Mesothelial cell of epicardium (in vitro differentiated cells): ENCODE data around the gene FTHL17. TPM values are rescaled to one million over a fixed set of nuclear protein-coding genes. Genes with fewer than 3 reads are reported as not detected.
A peak's percentile ranks its signal among the peaks of the same experiment; 100 is the strongest.

Source experiments
- DNase-seq, 2 experiments: peaks; one replicate each; pipeline ENCODE4 v3.0.0; 2021; ENCODE audit warnings: low spot score in 2 of 2; ENCODE audit not compliant: unreplicated experiment in 2 of 2
- H3K27ac Mint-ChIP-seq: 2 replicates; pipeline ENCODE4 v1.8.0; 2021; ENCODE audit warnings: mixed read lengths
- H3K27me3 Mint-ChIP-seq: 2 replicates; pipeline ENCODE4 v1.8.0; 2021; ENCODE audit warnings: low read depth, mixed read lengths
- H3K36me3 Mint-ChIP-seq: 2 replicates; pipeline ENCODE4 v1.8.0; 2021; ENCODE audit warnings: mixed read lengths
- H3K4me1 Mint-ChIP-seq: 2 replicates; pipeline ENCODE4 v1.8.0; 2021; ENCODE audit warnings: mixed read lengths
- H3K4me3 Mint-ChIP-seq: 2 replicates; pipeline ENCODE4 v1.8.0; 2021; ENCODE audit warnings: mild to moderate bottlenecking, moderate library complexity, mixed read lengths
- H3K9me3 Mint-ChIP-seq: 2 replicates; pipeline ENCODE4 v1.8.0; 2021; ENCODE audit warnings: mixed read lengths
- CTCF ChIP-seq: fragments of 200-600 bp; sonication (generic); IDR thresholded peaks from one replicate; pipeline ENCODE4 v1.5.0; 2021; ENCODE audit warnings: antibody characterized with exemption; ENCODE audit not compliant: unreplicated experiment
- total RNA-seq: library from RNA; stranded (reverse); gene quantifications from 3 replicates; pipeline ENCODE4 v1.2.1, GENCODE V29; 2021

Gene FTHL17
- total RNA-seq, 1 donor from 2014 or later, result not detected

DNA sequence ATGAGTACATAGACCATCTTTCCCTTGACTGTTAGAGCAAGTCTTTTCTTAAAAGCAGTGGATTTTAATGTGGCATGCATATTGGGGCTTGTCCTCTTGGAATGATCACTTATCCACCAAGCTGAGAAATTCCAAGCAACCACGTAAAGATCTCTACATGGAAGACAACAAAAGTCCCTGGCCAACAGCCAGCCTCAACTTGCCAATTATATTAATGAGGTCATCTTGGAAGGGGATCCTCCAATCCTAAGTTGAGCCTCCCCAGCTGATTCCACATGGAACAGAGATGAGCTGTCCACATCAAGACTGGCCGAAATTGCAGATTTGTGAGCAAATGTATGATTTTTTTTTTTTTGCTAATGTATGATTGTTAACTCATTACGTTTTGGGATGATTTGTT, 20.6 kb upstream of the FTHL17 start:
- Mint-ChIP-seq H3K36me3 (no peaks in the 10 kb centered on the region), H3K27ac (no peak overlapping the region), H3K27me3 (no peaks in the 10 kb centered on the region), H3K4me3 (no peak overlapping the region), H3K9me3 (peaks cover 45% of the 10 kb centered on the region), H3K4me1 (peaks cover 2% of the 10 kb centered on the region)
- no peak for TF ChIP-seq CTCF
- no peak for DNase-seq

DNA sequence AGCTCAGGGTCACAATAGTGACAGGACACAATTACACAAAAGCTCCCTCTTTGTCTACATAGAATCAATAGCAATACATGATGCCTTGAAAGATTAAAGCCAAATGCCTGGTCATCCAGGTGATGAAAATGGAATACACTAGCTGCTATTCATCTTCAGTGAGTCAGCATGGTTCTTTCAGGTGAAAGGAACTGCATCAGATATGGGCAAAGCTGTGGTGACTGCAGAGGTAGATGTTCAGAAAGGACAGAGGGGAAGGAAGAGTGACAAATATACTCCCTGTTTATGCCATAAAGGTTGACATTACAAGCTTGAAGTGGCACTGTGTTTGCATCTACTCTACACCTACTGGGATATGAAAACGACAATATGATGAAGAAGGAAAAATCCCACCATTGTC, 20.0 kb upstream of the FTHL17 start:
- TF ChIP-seq CTCF, result no peak
- no peak overlapping the region for H3K4me3 Mint-ChIP-seq
- DNase-seq, result no peak
- no peaks in the 10 kb centered on the region for H3K27me3 Mint-ChIP-seq
- H3K36me3 Mint-ChIP-seq, result no peaks in the 10 kb centered on the region
- H3K9me3 Mint-ChIP-seq, result peaks cover 47% of the 10 kb centered on the region
- peaks cover 8% of the 10 kb centered on the region for H3K4me1 Mint-ChIP-seq
- no peak overlapping the region for H3K27ac Mint-ChIP-seq

GRCh38 chrX:31074522-31074921, 2.7 kb upstream of the FTHL17 start:
- H3K4me3 Mint-ChIP-seq, result no peak overlapping the region
- H3K27ac Mint-ChIP-seq, result no peak overlapping the region
- peaks cover 41% of the 10 kb centered on the region for H3K9me3 Mint-ChIP-seq
- peaks cover 5% of the 10 kb centered on the region for H3K36me3 Mint-ChIP-seq
- no peak for TF ChIP-seq CTCF
- no peaks in the 10 kb centered on the region for H3K27me3 Mint-ChIP-seq
- DNase-seq, result no peak
- peaks cover 9% of the 10 kb centered on the region for H3K4me1 Mint-ChIP-seq

DNA sequence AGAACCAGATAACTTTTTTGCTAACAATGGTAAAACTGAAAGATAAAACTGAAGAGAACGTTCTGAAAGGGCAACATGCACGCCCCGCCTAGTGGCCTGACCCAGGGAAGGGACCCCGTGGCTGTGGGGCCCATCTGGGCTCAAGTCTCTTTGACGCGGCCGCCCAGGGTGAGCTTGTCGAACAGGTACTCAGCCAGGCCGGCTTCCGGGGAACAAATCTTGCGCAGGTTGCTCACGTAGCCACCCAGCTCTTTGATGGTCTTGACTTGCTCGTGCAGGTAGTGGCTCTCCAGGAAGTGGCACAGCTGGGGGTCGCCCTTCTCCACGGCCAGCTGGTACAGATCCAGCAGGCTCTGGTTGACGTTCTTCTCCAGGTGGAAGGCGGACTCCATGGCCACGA, 579 bp downstream of the FTHL17 start:
- peaks cover 48% of the 10 kb centered on the region for H3K9me3 Mint-ChIP-seq
- no peak for DNase-seq
- H3K27me3 Mint-ChIP-seq, result no peaks in the 10 kb centered on the region
- no peak overlapping the region for H3K27ac Mint-ChIP-seq
- no peak overlapping the region for H3K4me3 Mint-ChIP-seq
- TF ChIP-seq CTCF, result no peak
- H3K4me1 Mint-ChIP-seq, result peaks cover 9% of the 10 kb centered on the region
- peaks cover 5% of the 10 kb centered on the region for H3K36me3 Mint-ChIP-seq

GRCh38 chrX:31070057-31070468, 1.8 kb downstream of the FTHL17 start:
- H3K4me3 Mint-ChIP-seq, result no peak overlapping the region
- no peak for DNase-seq
- H3K4me1 Mint-ChIP-seq, result peaks cover 9% of the 10 kb centered on the region
- H3K27ac Mint-ChIP-seq, result peak overlapping the region; percentile 14
- H3K36me3 Mint-ChIP-seq, result peaks cover 5% of the 10 kb centered on the region
- no peak for TF ChIP-seq CTCF
- H3K9me3 Mint-ChIP-seq, result peaks cover 49% of the 10 kb centered on the region
- no peaks in the 10 kb centered on the region for H3K27me3 Mint-ChIP-seq

- H3K4me3 Mint-ChIP-seq, result no peak overlapping the region
- H3K9me3 Mint-ChIP-seq, result peaks cover 34% of the 10 kb centered on the region
- H3K27ac Mint-ChIP-seq, result no peak overlapping the region
- no peak for DNase-seq
- H3K4me1 Mint-ChIP-seq, result no peaks in the 10 kb centered on the region
- TF ChIP-seq CTCF, result no peak
- no peaks in the 10 kb centered on the region for H3K27me3 Mint-ChIP-seq
- no peaks in the 10 kb centered on the region for H3K36me3 Mint-ChIP-seq
Observed at GRCh38 chrX:31063114-31063513, 8.7 kb downstream of the FTHL17 start.
